HEK293 (cell line): Measurements from ENCODE around the gene PTPN5.

ENCODE experiments used
- KLF17 ChIP-seq: fragments of 450-650 bp; formaldehyde crosslinking; IDR thresholded peaks from 2 replicates; pipeline ENCODE4 v1.5.1; 2016; ENCODE audit warnings: missing biosample characterization, missing genetic modification characterization
- MZF1 ChIP-seq: fragments of 450-650 bp; formaldehyde crosslinking; IDR thresholded peaks from 2 replicates; pipeline ENCODE4 v1.5.1; 2017; ENCODE audit warnings: missing biosample characterization, missing genetic modification characterization, borderline replicate concordance
- SALL2 ChIP-seq: fragments of 450-650 bp; formaldehyde crosslinking; IDR thresholded peaks from 2 replicates; pipeline ENCODE4 v1.5.0; 2017; ENCODE audit warnings: missing biosample characterization, mild to moderate bottlenecking, missing genetic modification characterization, borderline replicate concordance
- YY2 ChIP-seq: fragments of 450-650 bp; formaldehyde crosslinking; IDR thresholded peaks from 2 replicates; pipeline ENCODE4 v1.5.1; 2016; ENCODE audit warnings: missing biosample characterization, missing genetic modification characterization
- ZNF24 ChIP-seq: fragments of 450-650 bp; formaldehyde crosslinking; IDR thresholded peaks from 2 replicates; pipeline ENCODE4 v1.5.1; 2016; ENCODE audit warnings: missing biosample characterization, missing genetic modification characterization
- ZNF274 ChIP-seq, 2 experiments: fragments of 200-500 bp in 1 of 2; fragments of 450-650 bp in 1 of 2; sonication (Bioruptor generic) in 1 of 2; formaldehyde crosslinking in 1 of 2; IDR thresholded peaks; 2 replicates each; pipeline versions ENCODE4 v1.5.1 to v1.6.1; 2014 to 2016; ENCODE audit warnings: borderline replicate concordance in 1 of 2, inconsistent platforms in 1 of 2, low read length in 1 of 2, missing biosample characterization in 1 of 2, missing genetic modification characterization in 1 of 2
- ZNF433 ChIP-seq: fragments of 450-650 bp; formaldehyde crosslinking; IDR thresholded peaks from 2 replicates; pipeline ENCODE4 v1.5.1; 2016; ENCODE audit warnings: missing biosample characterization, missing genetic modification characterization, low read depth
- ZNF530 ChIP-seq: fragments of 450-650 bp; formaldehyde crosslinking; IDR thresholded peaks from 2 replicates; pipeline ENCODE4 v1.5.1; 2016; ENCODE audit warnings: low read depth, missing biosample characterization, missing genetic modification characterization
- ZNF654 ChIP-seq: fragments of 450-650 bp; formaldehyde crosslinking; IDR thresholded peaks from 2 replicates; pipeline ENCODE4 v1.5.1; 2016; ENCODE audit warnings: low read depth, missing biosample characterization, missing genetic modification characterization
- ZNF776 ChIP-seq: fragments of 450-650 bp; formaldehyde crosslinking; IDR thresholded peaks from 2 replicates; pipeline ENCODE4 v1.5.0; 2017; ENCODE audit warnings: missing biosample characterization, missing genetic modification characterization, borderline replicate concordance
- ZXDB ChIP-seq: fragments of 450-650 bp; formaldehyde crosslinking; IDR thresholded peaks from 2 replicates; pipeline ENCODE4 v1.5.1; 2016; ENCODE audit warnings: missing biosample characterization, missing genetic modification characterization
- TF ChIP-seq, protein P1 (sequence below): fragments of 450-650 bp; formaldehyde crosslinking; IDR thresholded peaks from 2 replicates; pipeline ENCODE4 v1.5.1; 2016; ENCODE audit warnings: missing biosample characterization, missing genetic modification characterization
- TF ChIP-seq, protein P2 (sequence below): fragments of 450-650 bp; formaldehyde crosslinking; IDR thresholded peaks from 2 replicates; pipeline ENCODE4 v1.5.1; 2016; ENCODE audit warnings: missing biosample characterization, missing genetic modification characterization
- TF ChIP-seq, protein P3 (sequence below): fragments of 450-650 bp; formaldehyde crosslinking; IDR thresholded peaks from 2 replicates; pipeline ENCODE4 v1.5.1; 2017; ENCODE audit warnings: missing biosample characterization, missing genetic modification characterization

- TF ChIP-seq ZNF776 (no peak), YY2 (tag by site-specific recombination) (no peak), ZNF24 (no peak), ZNF433 (no peak), ZNF274 (IDR thresholded peaks at IDR 0.05; ENCODE audit: low read length) (no peak), ZNF274 (tag by site-specific recombination; IDR thresholded peaks at IDR 0.05; ENCODE audit: borderline replicate concordance) (no peak), KLF17 (tag by site-specific recombination) (no peak), ZNF654 (no peak), MZF1 (tag by site-specific recombination) (no peak), SALL2 (tag by site-specific recombination) (no peak), ZNF530 (tag by site-specific recombination) (no peak), ZXDB (tag by site-specific recombination) (no peak)
- TF ChIP-seq, protein P1, sequence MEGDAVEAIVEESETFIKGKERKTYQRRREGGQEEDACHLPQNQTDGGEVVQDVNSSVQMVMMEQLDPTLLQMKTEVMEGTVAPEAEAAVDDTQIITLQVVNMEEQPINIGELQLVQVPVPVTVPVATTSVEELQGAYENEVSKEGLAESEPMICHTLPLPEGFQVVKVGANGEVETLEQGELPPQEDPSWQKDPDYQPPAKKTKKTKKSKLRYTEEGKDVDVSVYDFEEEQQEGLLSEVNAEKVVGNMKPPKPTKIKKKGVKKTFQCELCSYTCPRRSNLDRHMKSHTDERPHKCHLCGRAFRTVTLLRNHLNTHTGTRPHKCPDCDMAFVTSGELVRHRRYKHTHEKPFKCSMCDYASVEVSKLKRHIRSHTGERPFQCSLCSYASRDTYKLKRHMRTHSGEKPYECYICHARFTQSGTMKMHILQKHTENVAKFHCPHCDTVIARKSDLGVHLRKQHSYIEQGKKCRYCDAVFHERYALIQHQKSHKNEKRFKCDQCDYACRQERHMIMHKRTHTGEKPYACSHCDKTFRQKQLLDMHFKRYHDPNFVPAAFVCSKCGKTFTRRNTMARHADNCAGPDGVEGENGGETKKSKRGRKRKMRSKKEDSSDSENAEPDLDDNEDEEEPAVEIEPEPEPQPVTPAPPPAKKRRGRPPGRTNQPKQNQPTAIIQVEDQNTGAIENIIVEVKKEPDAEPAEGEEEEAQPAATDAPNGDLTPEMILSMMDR (tag by site-specific recombination), result no peak
- TF ChIP-seq, protein P2, sequence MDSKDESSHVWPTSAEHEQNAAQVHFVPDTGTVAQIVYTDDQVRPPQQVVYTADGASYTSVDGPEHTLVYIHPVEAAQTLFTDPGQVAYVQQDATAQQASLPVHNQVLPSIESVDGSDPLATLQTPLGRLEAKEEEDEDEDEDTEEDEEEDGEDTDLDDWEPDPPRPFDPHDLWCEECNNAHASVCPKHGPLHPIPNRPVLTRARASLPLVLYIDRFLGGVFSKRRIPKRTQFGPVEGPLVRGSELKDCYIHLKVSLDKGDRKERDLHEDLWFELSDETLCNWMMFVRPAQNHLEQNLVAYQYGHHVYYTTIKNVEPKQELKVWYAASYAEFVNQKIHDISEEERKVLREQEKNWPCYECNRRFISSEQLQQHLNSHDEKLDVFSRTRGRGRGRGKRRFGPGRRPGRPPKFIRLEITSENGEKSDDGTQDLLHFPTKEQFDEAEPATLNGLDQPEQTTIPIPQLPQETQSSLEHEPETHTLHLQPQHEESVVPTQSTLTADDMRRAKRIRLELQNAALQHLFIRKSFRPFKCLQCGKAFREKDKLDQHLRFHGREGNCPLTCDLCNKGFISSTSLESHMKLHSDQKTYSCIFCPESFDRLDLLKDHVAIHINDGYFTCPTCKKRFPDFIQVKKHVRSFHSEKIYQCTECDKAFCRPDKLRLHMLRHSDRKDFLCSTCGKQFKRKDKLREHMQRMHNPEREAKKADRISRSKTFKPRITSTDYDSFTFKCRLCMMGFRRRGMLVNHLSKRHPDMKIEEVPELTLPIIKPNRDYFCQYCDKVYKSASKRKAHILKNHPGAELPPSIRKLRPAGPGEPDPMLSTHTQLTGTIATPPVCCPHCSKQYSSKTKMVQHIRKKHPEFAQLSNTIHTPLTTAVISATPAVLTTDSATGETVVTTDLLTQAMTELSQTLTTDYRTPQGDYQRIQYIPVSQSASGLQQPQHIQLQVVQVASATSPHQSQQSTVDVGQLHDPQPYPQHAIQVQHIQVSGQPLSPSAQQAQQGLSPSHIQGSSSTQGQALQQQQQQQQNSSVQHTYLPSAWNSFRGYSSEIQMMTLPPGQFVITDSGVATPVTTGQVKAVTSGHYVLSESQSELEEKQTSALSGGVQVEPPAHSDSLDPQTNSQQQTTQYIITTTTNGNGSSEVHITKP (tag by site-specific recombination), result no peak
- TF ChIP-seq, protein P3, sequence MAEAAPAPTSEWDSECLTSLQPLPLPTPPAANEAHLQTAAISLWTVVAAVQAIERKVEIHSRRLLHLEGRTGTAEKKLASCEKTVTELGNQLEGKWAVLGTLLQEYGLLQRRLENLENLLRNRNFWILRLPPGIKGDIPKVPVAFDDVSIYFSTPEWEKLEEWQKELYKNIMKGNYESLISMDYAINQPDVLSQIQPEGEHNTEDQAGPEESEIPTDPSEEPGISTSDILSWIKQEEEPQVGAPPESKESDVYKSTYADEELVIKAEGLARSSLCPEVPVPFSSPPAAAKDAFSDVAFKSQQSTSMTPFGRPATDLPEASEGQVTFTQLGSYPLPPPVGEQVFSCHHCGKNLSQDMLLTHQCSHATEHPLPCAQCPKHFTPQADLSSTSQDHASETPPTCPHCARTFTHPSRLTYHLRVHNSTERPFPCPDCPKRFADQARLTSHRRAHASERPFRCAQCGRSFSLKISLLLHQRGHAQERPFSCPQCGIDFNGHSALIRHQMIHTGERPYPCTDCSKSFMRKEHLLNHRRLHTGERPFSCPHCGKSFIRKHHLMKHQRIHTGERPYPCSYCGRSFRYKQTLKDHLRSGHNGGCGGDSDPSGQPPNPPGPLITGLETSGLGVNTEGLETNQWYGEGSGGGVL (tag by site-specific recombination), result no peak
These were observed 39.1 kb downstream of the PTPN5 start for GRCh38 chr11:18752502-18752901.
